Brain microvascular endothelial cell (primary cell): Measurements from ENCODE around the gene DCST1.
"Not testable (repeated sequence)": the region's sequence is repeated elsewhere in the genome, so short reads cannot be mapped to it uniquely, and the experiment has no call there.

Experiments used
- DNase-seq: peaks from one replicate; pipeline ENCODE4 v3.0.0-alpha.2; 2020
- H3K27ac ChIP-seq: fragments of 250-450 bp; sonication (Bioruptor Pico); 2 replicates; pipeline ENCODE4 v1.5.1; 2020; ENCODE audit warnings: mild to moderate bottlenecking, moderate library complexity
- H3K27me3 ChIP-seq: fragments of 250-450 bp; sonication (Bioruptor Pico); replicated peaks from 2 replicates; pipeline ENCODE4 v1.5.1; 2020; ENCODE audit warnings: mild to moderate bottlenecking
- H3K36me3 ChIP-seq: fragments of 250-450 bp; sonication (Bioruptor Pico); replicated peaks from 2 replicates; pipeline ENCODE4 v1.5.1; 2020; ENCODE audit warnings: mild to moderate bottlenecking
- H3K4me3 ChIP-seq: 2 replicates; pipeline ENCODE4 v1.5.1; 2011; ENCODE audit warnings: low read depth, mild to moderate bottlenecking, control low read depth, low read length, moderate library complexity
- in situ Hi-C: cut with HindIII; loops from 2 replicates; pipeline ENCODE4 v1.10.0; 2017; ENCODE audit warnings: low sequenced_read_pairs, low pct_ligation_motif_present
- TF ChIP-seq, protein P1 (sequence below): IDR thresholded peaks from 2 replicates; pipeline ENCODE4 v1.5.1; 2011; ENCODE audit warnings: low read depth, mild to moderate bottlenecking, moderate library complexity, low read length, control low read depth, inconsistent platforms; ENCODE audit errors: missing control alignments

The DCST1 gene, protein sequence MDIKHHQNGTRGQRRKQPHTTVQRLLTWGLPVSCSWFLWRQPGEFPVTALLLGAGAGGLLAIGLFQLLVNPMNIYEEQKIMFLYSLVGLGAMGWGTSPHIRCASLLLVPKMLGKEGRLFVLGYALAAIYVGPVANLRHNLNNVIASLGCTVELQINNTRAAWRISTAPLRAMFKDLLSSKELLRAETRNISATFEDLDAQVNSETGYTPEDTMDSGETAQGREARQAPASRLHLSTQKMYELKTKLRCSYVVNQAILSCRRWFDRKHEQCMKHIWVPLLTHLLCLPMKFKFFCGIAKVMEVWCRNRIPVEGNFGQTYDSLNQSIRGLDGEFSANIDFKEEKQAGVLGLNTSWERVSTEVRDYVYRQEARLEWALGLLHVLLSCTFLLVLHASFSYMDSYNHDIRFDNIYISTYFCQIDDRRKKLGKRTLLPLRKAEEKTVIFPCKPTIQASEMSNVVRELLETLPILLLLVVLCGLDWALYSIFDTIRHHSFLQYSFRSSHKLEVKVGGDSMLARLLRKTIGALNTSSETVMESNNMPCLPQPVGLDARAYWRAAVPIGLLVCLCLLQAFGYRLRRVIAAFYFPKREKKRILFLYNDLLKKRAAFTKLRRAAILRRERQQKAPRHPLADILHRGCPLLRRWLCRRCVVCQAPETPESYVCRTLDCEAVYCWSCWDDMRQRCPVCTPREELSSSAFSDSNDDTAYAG

DNA sequence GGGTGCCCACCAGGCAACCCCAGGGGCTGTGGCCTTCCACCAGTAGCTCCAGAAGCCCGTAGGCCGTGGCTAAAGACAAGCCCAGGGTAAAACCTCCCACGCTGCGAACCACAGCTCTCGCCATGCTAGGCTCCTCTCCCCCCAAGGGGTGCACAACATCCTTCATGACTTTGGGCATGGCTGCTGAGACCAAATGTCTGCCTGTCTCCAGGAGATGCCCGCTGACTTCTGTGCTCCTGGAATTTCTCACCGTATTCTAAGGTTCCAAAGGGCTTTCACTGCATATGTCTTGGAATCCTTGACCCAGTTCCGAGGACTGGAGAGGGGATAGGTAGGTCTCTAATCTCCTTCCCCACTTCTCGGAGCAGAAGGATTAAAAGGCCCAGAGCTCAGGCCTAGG, at the start of gene DCST1, which contains the start of gene DCST2:
TSS of gene DCST1 (plus strand) at position 301 of the 400 bp plus-strand sequence. CDS start 213 bp downstream, outside the sequence.
TSS of gene DCST2 (minus strand) at position 258 of the 400 bp plus-strand sequence. CDS start at position 178, 80 bp downstream.
- in situ Hi-C loops, result no loop called here
- TF ChIP-seq, protein P1, sequence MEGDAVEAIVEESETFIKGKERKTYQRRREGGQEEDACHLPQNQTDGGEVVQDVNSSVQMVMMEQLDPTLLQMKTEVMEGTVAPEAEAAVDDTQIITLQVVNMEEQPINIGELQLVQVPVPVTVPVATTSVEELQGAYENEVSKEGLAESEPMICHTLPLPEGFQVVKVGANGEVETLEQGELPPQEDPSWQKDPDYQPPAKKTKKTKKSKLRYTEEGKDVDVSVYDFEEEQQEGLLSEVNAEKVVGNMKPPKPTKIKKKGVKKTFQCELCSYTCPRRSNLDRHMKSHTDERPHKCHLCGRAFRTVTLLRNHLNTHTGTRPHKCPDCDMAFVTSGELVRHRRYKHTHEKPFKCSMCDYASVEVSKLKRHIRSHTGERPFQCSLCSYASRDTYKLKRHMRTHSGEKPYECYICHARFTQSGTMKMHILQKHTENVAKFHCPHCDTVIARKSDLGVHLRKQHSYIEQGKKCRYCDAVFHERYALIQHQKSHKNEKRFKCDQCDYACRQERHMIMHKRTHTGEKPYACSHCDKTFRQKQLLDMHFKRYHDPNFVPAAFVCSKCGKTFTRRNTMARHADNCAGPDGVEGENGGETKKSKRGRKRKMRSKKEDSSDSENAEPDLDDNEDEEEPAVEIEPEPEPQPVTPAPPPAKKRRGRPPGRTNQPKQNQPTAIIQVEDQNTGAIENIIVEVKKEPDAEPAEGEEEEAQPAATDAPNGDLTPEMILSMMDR, result no peak
- H3K27ac ChIP-seq, result no peak within 1 kb of the TSS
- H3K4me3 ChIP-seq, result no peak within 1 kb of the TSS
- no peaks in the 10 kb centered on the region for H3K36me3 ChIP-seq
- no peak for DNase-seq
- peaks cover 3% of the 10 kb centered on the region for H3K27me3 ChIP-seq

DNA sequence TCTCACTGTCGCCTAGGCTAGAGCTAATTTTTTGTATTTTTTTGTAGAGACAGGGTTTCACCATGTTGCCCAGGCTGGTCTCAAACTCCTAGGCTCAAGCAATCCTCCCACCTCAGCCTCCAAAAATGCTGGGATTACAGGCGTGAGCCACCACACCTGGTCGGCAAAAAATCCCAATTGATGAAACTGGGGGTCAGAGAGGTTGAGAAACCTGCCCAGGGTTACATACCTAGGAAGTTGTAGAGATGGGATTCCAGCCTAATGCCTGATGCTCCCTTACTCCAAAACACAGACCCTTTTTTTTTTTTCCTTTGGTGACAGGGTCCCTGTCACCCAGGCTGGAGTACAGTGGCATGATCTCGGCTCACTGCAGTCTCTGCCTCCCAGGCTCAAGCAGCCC, 46.9 kb upstream of the DCST1 start:
- peaks cover 27% of the 10 kb centered on the region for H3K36me3 ChIP-seq
- H3K4me3 ChIP-seq, H3K27ac ChIP-seq, H3K27me3 ChIP-seq, DNase-seq, in situ Hi-C loops: not testable (repeated sequence)

DNA sequence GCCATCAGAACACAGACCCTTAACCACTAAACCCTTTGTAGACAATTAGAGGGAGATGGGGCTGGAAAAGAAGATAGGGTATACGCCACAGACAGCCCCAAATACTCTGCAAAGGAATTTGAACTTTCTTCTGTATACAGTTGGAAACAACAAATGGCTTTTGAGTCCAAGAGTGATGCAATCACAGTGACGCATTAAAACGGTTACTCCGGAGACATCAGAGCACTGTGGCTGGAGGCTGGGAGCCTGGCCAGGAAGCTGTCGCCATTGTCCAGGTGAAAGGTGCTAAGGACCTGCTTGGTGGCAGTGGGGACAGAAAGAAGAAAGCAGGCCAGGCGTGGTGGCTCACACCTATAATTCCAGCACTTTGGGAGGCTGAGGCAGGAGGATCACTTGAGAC, 46.3 kb upstream of the DCST1 start:
- H3K27me3 ChIP-seq, result no peaks in the 10 kb centered on the region
- no peak overlapping the region for H3K27ac ChIP-seq
- in situ Hi-C loops, result no loop called here
- no peak overlapping the region for H3K4me3 ChIP-seq
- no peak for DNase-seq
- peaks cover 27% of the 10 kb centered on the region for H3K36me3 ChIP-seq
- TF ChIP-seq, protein P1, result no peak

DNA sequence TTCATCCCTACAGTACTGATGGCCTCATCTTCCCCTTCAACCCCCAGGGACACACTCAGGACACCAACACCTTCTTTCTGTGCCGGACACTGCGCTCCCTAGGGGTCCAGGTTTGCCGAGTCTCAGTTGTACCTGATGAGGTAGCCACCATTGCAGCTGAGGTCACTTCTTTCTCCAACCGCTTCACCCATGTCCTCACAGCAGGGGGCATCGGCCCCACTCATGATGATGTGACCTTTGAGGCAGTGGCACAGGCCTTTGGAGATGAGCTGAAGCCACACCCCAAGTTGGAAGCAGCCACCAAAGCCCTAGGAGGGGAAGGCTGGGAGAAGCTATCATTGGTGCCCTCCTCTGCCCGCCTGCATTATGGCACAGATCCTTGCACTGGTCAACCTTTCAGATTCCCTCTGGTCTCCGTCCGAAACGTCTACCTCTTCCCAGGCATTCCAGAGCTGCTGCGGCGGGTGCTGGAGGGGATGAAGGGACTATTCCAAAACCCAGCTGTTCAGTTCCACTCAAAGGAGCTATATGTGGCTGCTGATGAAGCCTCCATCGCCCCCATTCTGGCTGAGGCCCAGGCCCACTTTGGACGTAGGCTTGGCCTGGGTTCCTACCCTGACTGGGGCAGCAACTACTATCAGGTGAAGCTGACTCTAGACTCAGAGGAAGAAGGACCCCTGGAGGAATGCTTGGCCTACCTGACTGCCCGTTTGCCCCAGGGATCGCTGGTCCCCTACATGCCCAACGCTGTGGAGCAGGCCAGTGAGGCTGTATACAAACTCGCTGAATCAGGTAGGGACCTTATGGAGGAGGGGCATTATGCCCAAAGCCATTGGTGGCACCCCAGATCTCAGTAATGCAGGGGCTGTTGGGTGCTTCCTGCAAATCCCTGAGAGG, 45.3 kb upstream of the DCST1 start:
- DNase-seq, result no peak
- in situ Hi-C loops, result no loop called here
- no peaks in the 10 kb centered on the region for H3K27me3 ChIP-seq
- no peak overlapping the region for H3K27ac ChIP-seq
- TF ChIP-seq, protein P1, result no peak
- no peak overlapping the region for H3K4me3 ChIP-seq
- H3K36me3 ChIP-seq, result peaks cover 32% of the 10 kb centered on the region

DNA sequence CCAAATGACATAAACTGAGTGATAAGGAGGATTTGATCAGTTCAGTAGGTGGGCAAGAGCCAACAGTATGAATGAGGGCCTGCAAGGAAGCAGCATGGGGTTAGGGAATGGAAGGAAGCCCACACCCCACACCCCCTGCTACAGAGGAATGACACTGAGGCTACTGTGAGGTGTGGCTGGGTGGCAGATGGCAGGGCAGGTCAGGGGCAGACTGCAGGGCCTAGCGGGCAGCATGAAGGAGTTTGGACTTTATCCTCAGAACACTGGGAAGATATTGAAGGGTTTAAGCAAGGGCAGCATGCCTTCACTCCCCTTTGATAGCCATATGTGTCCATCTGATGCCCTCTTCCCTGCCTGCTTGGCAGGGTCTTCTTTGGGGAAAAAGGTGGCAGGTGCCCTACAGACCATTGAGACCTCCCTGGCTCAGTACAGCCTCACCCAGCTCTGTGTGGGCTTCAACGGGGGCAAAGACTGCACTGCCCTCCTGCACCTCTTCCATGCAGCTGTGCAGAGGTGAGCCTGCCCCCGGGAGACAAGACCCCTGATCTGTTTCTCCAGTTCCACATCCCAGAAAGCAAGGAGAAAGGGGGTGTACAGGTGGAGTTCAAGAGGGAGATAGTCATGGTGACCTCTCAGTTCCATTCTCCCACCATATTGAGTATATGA, 44.3 kb upstream of the DCST1 start:
- no peak for DNase-seq
- H3K27ac ChIP-seq, result no peak overlapping the region
- in situ Hi-C loops, result no loop called here
- H3K27me3 ChIP-seq, result no peaks in the 10 kb centered on the region
- peaks cover 32% of the 10 kb centered on the region for H3K36me3 ChIP-seq
- TF ChIP-seq, protein P1, result no peak
- H3K4me3 ChIP-seq, result no peak overlapping the region
